Measurements from ENCODE around the gene PHF21A.
"Not testable (repeated sequence)": the region's sequence is repeated elsewhere in the genome, so short reads cannot be mapped to it uniquely, and the experiment has no call there.

PHF21A gene

DNA sequence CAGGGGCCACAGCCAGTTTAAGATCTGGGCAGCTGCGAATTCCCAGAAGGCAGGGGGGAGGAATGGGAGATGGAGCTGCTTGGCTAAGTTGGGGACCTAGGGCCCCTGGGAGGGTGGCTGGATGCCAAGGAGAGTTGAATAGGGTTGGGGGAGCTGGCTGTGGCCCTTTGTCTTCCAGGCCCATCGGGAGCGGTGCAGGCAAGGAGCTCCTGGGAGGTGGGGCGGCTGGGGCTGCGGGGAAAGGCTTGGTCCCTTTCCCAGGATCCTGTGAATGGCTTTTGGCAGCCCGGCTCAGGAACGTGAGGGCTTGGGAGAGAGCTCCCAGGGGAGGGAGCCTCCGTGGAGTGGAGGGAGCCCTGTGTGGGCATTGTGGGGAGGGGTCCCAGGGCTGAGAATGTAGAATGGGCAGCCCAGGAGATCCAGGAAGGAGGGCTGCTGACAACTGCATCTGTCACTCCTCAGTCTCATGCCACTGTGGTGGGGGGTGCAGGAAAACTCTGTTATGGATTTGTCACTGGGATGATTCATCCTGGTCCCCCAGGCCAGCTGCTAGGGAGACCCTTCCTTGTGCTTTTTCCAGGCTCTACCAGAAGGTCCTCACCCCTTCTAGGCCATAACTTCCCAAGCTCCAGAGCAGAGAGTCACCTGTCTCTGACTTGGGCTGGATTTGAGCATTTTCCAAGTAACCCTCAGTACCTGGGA lies 220.2 kb downstream of the PHF21A start:
- Histone ChIP-seq H2AFZ (ENCODE audit: low read depth, low read length) (no peak overlapping the region), H3K27me3 (ENCODE audit: low read depth, low read length) (no peaks in the 10 kb centered on the region), H3K4me2 (ENCODE audit: low read length) (no peak overlapping the region), H3K4me1 (ENCODE audit: low read length) (no peaks in the 10 kb centered on the region; the same call in 1 of the 2 replicates), H3K9ac (ENCODE audit: low read length) (no peak overlapping the region), H3K27ac (ENCODE audit: low read length) (no peak overlapping the region), H4K20me1 (ENCODE audit: insufficient read depth, low read length) (no peaks in the 10 kb centered on the region), H3K79me2 (ENCODE audit: low read length) (no peaks in the 10 kb centered on the region), H3K36me3 (replicated peaks; ENCODE audit: low read depth, low read length) (no peaks in the 10 kb centered on the region), H3K4me3 (ENCODE audit: low read length) (no peak overlapping the region), H3K9me3 (ENCODE audit: insufficient read depth, low read length) (no peaks in the 10 kb centered on the region)
- TF ChIP-seq EZH2phosphoT487 (IDR thresholded peaks at IDR 0.05; ENCODE audit: low read depth) (no peak), CTCF (IDR thresholded peaks at IDR 0.05; ENCODE audit: low read depth, low read length) (no peak)

GRCh38 chr11:45900175-45900800 lies 221.0 kb downstream of the PHF21A start:
- not testable (repeated sequence) for H2AFZ ChIP-seq (ENCODE audit: low read depth, low read length); H3K27ac ChIP-seq (ENCODE audit: low read length); H3K9me3 ChIP-seq (ENCODE audit: insufficient read depth, low read length); H3K36me3 ChIP-seq (replicated peaks; ENCODE audit: low read depth, low read length); H3K27me3 ChIP-seq (ENCODE audit: low read depth, low read length); H3K4me2 ChIP-seq (ENCODE audit: low read length); H3K4me3 ChIP-seq (ENCODE audit: low read length); H3K79me2 ChIP-seq (ENCODE audit: low read length); H3K9ac ChIP-seq (ENCODE audit: low read length); H4K20me1 ChIP-seq (ENCODE audit: insufficient read depth, low read length); H3K4me1 ChIP-seq (ENCODE audit: low read length)

DNA sequence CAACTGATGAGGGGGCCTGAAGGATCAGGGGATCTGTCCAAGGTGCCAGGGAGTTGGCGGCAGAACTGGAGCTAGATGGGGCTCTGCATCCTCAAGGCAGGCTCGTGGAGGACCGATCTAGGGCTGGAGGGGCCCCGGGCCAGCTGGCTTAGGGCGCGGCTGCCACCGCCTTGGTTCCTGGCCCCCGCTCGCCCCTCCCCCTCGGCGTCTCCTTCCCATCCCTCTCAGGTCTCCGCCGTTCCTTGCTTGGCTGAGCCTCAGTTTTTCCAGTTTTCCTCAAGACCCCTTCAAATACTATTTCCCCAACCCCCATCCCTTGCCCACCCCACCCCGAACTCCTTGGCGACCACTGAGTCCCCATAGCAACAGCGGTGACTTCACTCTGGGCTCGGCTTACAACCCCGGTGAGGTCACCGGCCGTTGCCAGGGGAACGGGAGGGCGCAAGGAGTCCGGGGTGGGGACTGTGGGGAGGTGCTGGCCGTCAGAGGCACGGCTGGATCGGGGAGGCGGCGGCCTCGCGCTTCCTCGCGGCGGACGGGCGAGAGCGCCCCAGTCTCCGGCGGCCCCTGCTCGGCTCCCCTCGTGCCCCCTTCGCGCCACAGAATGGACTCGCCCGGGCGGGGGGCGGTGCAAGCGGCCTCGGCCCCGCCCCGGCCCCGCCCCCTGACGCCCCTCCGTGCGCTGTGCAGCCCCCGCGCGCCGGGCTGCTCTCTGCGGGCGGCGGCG lies 221.6 kb downstream of the PHF21A start:
- Histone ChIP-seq H3K4me1 (ENCODE audit: low read length) (no peaks in the 10 kb centered on the region), H3K4me2 (ENCODE audit: low read length) (no peak overlapping the region), H3K9me3 (ENCODE audit: insufficient read depth, low read length) (no peaks in the 10 kb centered on the region), H3K36me3 (replicated peaks; ENCODE audit: low read depth, low read length) (no peaks in the 10 kb centered on the region), H2AFZ (ENCODE audit: low read depth, low read length) (no peak overlapping the region), H3K4me3 (ENCODE audit: low read length) (no peak overlapping the region), H3K79me2 (ENCODE audit: low read length) (no peaks in the 10 kb centered on the region), H3K27ac (ENCODE audit: low read length) (no peak overlapping the region), H4K20me1 (ENCODE audit: insufficient read depth, low read length) (no peaks in the 10 kb centered on the region), H3K9ac (ENCODE audit: low read length) (no peak overlapping the region), H3K27me3 (ENCODE audit: low read depth, low read length) (no peaks in the 10 kb centered on the region)
- TF ChIP-seq CTCF (IDR thresholded peaks at IDR 0.05; ENCODE audit: low read depth, low read length) (no peak), EZH2phosphoT487 (IDR thresholded peaks at IDR 0.05; ENCODE audit: low read depth) (no peak)

- TF ChIP-seq EZH2phosphoT487 (IDR thresholded peaks at IDR 0.05; ENCODE audit: low read depth) (no peak), CTCF (IDR thresholded peaks at IDR 0.05; ENCODE audit: low read depth, low read length) (no peak)
- Histone ChIP-seq H3K27me3 (ENCODE audit: low read depth, low read length) (no peaks in the 10 kb centered on the region), H3K79me2 (ENCODE audit: low read length) (no peaks in the 10 kb centered on the region), H3K4me1 (ENCODE audit: low read length) (no peaks in the 10 kb centered on the region), H2AFZ (ENCODE audit: low read depth, low read length) (no peak overlapping the region), H3K36me3 (replicated peaks; ENCODE audit: low read depth, low read length) (no peaks in the 10 kb centered on the region), H3K4me3 (ENCODE audit: low read length) (no peak overlapping the region), H3K9me3 (ENCODE audit: insufficient read depth, low read length) (no peaks in the 10 kb centered on the region), H3K9ac (ENCODE audit: low read length) (no peak overlapping the region), H3K27ac (ENCODE audit: low read length) (no peak overlapping the region), H3K4me2 (ENCODE audit: low read length) (no peak overlapping the region), H4K20me1 (ENCODE audit: insufficient read depth, low read length) (no peaks in the 10 kb centered on the region)
These were observed 222.2 kb downstream of the PHF21A start for GRCh38 chr11:45899086-45899447.

Data from OCI-LY3 (cell line).